ENCODE results near the gene KCNK18. TPM values are rescaled to one million over a fixed set of nuclear protein-coding genes. Genes with fewer than 3 reads are reported as not detected.

The KCNK18 gene
- polyA plus RNA-seq, 3 donors = not detected

GRCh38 chr10:117239721-117240620, 42.7 kb downstream of the KCNK18 start:
- H3K27ac ChIP-seq (ENCODE audit: low read depth, low read length) = no peak overlapping the region
- 52 to 55% (median 55%) methylated on average over 14 to 15 of the region's 15 CpGs for WGBS, 3 donors

- H3K27ac ChIP-seq (ENCODE audit: low read depth, low read length) = no peak within 1 kb of the TSS
- WGBS, 3 donors = 4 to 5% (median 4%) methylated on average over 63 to 93 of the region's 93 CpGs
Observed at GRCh38 chr10:117240621-117241529, 43.6 kb downstream of the KCNK18 start, which contains the start of gene SLC18A2. SLC18A2 (plus strand) TSS chr10:117241114; CDS start chr10:117241694, 580 bp downstream.

- 5 to 8% (median 6%) methylated on average over 39 to 56 of the region's 56 CpGs for WGBS, 3 donors
- H3K27ac ChIP-seq (ENCODE audit: low read depth, low read length) = no peak overlapping the region
Observed at GRCh38 chr10:117241541-117242462, 44.5 kb downstream of the KCNK18 start.

- 83 to 87% (median 85%) methylated on average over 8 of the region's 8 CpGs for WGBS, 3 donors
- H3K27ac ChIP-seq (ENCODE audit: low read depth, low read length) = no peak overlapping the region
Observed at GRCh38 chr10:117242463-117242832, 45.2 kb downstream of the KCNK18 start.

- WGBS, 3 donors = 73 to 77% (median 76%) methylated on average over 3 of the region's 3 CpGs
- H3K27ac ChIP-seq (ENCODE audit: low read depth, low read length) = no peak overlapping the region
Observed at GRCh38 chr10:117246997-117247671, 49.8 kb downstream of the KCNK18 start.

GRCh38 chr10:117248750-117249465, 51.6 kb downstream of the KCNK18 start:
- no peak overlapping the region for H3K27ac ChIP-seq (ENCODE audit: low read depth, low read length)
- 34 to 44% (median 35%) methylated on average over 10 of the region's 10 CpGs for WGBS, 3 donors

GRCh38 chr10:117249493-117250093, 52.3 kb downstream of the KCNK18 start:
- H3K27ac ChIP-seq (ENCODE audit: low read depth, low read length) = no peak overlapping the region
- WGBS, 3 donors = 51 to 73% (median 69%) methylated on average over 6 of the region's 6 CpGs

GRCh38 chr10:117250411-117250810, 53.1 kb downstream of the KCNK18 start:
- 54 to 70% (median 55%) methylated on average over 7 of the region's 7 CpGs for WGBS, 3 donors
- no peak overlapping the region for H3K27ac ChIP-seq (ENCODE audit: low read depth, low read length)

- WGBS, 3 donors = 65 to 84% (median 81%) methylated on average over 9 of the region's 9 CpGs
- no peak overlapping the region for H3K27ac ChIP-seq (ENCODE audit: low read depth, low read length)
Observed at GRCh38 chr10:117253908-117254307, 56.6 kb downstream of the KCNK18 start.

- no peak overlapping the region for H3K27ac ChIP-seq (ENCODE audit: low read depth, low read length)
- WGBS, 3 donors = 72 to 79% (median 73%) methylated on average over 9 of the region's 9 CpGs
Observed at GRCh38 chr10:117254338-117254737, 57.0 kb downstream of the KCNK18 start.

GRCh38 chr10:117254774-117255735, 57.8 kb downstream of the KCNK18 start:
- WGBS, 3 donors = 79 to 83% (median 81%) methylated on average over 26 of the region's 26 CpGs
- H3K27ac ChIP-seq (ENCODE audit: low read depth, low read length) = no peak overlapping the region

GRCh38 chr10:117255835-117256460, 58.7 kb downstream of the KCNK18 start:
- H3K27ac ChIP-seq (ENCODE audit: low read depth, low read length) = no peak overlapping the region
- 87 to 93% (median 93%) methylated on average over 9 of the region's 9 CpGs for WGBS, 3 donors

- WGBS, 3 donors = 69 to 77% (median 76%) methylated on average over 10 of the region's 10 CpGs
- H3K27ac ChIP-seq (ENCODE audit: low read depth, low read length) = no peak overlapping the region
Observed at GRCh38 chr10:117256910-117257309, 59.6 kb downstream of the KCNK18 start.

GRCh38 chr10:117257721-117258120, 60.4 kb downstream of the KCNK18 start:
- H3K27ac ChIP-seq (ENCODE audit: low read depth, low read length) = no peak overlapping the region
- WGBS, 3 donors = 85 to 86% (median 86%) methylated on average over 3 of the region's 3 CpGs

- no peak overlapping the region for H3K27ac ChIP-seq (ENCODE audit: low read depth, low read length)
- WGBS, 3 donors = 38 to 65% (median 42%) methylated on average over 3 of the region's 3 CpGs
Observed at GRCh38 chr10:117259279-117259678, 62.0 kb downstream of the KCNK18 start.

Measured in adipose tissue (tissue), 3 donors.